ENCODE results near the gene RAB40A.

Gene RAB40A

GRCh38 chrX:103531002-103531401 is 11.7 kb upstream of the RAB40A start (continued):
- TF ChIP-seq ZNF18 (tag by site-specific recombination; IDR thresholded peaks at IDR 0.05), result no peak

GRCh38 chrX:103530545-103530944 is 11.3 kb upstream of the RAB40A start:
- Histone ChIP-seq H3K27ac (ENCODE audit: extremely low read depth, low read depth, low read length) (no peak overlapping the region), H3K4me3 (ENCODE audit: low read depth, low read length) (no peak overlapping the region), H3K9me3 (ENCODE audit: control insufficient read depth, insufficient read depth, low read depth, low read length) (no peaks in the 10 kb centered on the region), H3K36me3 (ENCODE audit: control insufficient read depth in 2 of 2, insufficient read depth in 1 of 2, low read length in 2 of 2) (peaks cover 0 to 3% of the 10 kb centered on the region in 2 experiments; a peak in 1 of 3 replicates), H3K4me1 (ENCODE audit: control insufficient read depth, insufficient read depth, low read length) (no peaks in the 10 kb centered on the region)
- no peak for TF ChIP-seq ZSCAN18 (tag by site-specific recombination; IDR thresholded peaks at IDR 0.05)
- TF ChIP-seq ZBTB49 (tag by site-specific recombination; IDR thresholded peaks at IDR 0.05; ENCODE audit: low read depth), result no peak
- no peak for TF ChIP-seq ZNF558 (tag by site-specific recombination; IDR thresholded peaks at IDR 0.05)
- TF ChIP-seq PRDM2 (tag by site-specific recombination; IDR thresholded peaks at IDR 0.05; ENCODE audit: borderline replicate concordance), result no peak
- no peak for TF ChIP-seq ZFP41 (tag by site-specific recombination; IDR thresholded peaks at IDR 0.05; ENCODE audit: borderline replicate concordance)
- no peak for TF ChIP-seq GFI1B (tag by site-specific recombination; IDR thresholded peaks at IDR 0.05)
- no peak for TF ChIP-seq ZNF449 (tag by site-specific recombination; IDR thresholded peaks at IDR 0.05)
- no peak for TF ChIP-seq ZNF777 (tag by site-specific recombination; IDR thresholded peaks at IDR 0.05; ENCODE audit: borderline replicate concordance)
- no peak for TF ChIP-seq SP3 (tag by site-specific recombination; IDR thresholded peaks at IDR 0.05)
- no peak for TF ChIP-seq ZNF677 (tag by site-specific recombination; IDR thresholded peaks at IDR 0.05)
- no peak for TF ChIP-seq ZBTB21 (tag by site-specific recombination; IDR thresholded peaks at IDR 0.05)
- no peak for TF ChIP-seq ZBTB20 (tag by site-specific recombination; IDR thresholded peaks at IDR 0.05)
- CTCF ChIA-PET, result interaction anchor here (1.0 kb wide), 1 partner anchor 244 kb away, joined by 3 read pairs; no protein-coding TSS in a partner anchor
- POLR2A ChIA-PET, result no interaction called here
